CD4-positive, alpha-beta T cell treated with Interferon alpha-2 for 1 hour (primary cell): ENCODE results near the gene NCCRP1.

Experiments used
- DNase-seq, 2 donors: peaks; one replicate each; pipeline ENCODE4 v3.0.0-alpha.2; 2020 to 2022

NCCRP1 gene

DNA sequence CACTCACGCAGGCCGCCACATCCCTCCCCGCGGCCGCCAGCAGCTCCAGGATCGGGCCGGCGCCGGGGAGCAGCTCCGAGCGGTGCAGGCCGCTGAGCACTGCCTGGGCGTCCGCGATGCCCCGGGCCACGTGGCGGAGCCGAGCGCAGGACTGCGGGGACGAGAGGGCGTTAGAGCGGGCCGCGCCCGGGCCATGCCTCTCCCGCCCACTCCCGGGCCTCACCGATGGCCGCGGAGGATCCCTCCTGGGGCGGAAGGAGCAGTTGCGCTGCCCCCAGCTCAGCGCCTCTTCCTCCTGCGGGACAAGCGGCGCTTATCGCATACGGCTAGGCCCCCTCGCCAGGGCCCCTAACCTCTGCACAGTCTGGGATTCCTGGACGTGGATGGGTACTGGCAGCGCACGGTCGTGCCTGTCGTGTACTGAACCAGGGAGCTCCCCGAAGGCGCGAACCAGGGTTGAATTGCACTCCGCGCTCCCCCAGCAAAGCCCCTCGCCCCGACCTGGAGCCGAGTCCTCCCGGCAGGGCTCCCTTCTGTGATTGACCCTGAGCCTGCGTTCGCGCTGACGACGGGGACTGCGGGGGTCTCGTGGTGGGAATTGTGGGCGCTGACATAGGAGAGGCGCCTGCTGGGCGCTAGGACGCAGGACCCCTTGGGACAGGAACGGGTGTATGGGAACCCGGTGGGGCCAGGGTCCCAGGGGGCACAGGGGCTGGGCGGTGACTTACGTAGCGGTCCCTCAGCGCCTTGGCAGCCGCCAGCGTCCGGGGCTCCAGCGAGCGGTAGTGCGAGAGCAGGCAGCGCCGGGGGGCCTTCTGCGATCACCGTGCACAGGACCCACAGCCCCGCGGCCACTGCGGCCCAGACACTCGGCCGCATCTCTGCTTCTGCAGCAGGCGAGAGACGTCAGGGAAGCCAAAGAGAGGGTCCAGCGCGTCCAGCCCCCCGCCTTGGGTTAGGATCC is 51.2 kb downstream of the NCCRP1 start:
- no peak for DNase-seq

- no peak for DNase-seq
These were observed 52.0 kb downstream of the NCCRP1 start, which contains the start of gene IFNL4 for GRCh38 chr19:39248806-39249205. TSS of gene IFNL4 (minus strand) at chr19:39248856.

GRCh38 chr19:39251081-39251480 is 54.3 kb downstream of the NCCRP1 start:
- DNase-seq: no peak
